Esophagus muscularis mucosa (tissue), 4 donors: Measurements from ENCODE around the gene NPHP4. TPM values are rescaled to one million over a fixed set of nuclear protein-coding genes. Genes with fewer than 3 reads are reported as not detected.

ENCODE experiments used
- DNase-seq: peaks from one replicate; pipeline ENCODE4 v3.0.0-alpha.2; 2017; ENCODE audit errors: extremely low spot score
- H3K27ac ChIP-seq, 4 donors: fragments of 200-600 bp; sonication (generic); replicated peaks in 1 of 4; 1 replicate in 3 of 4; 2 replicates in 1 of 4; pipeline ENCODE4 v1.5.1; 2016 to 2019; ENCODE audit warnings: mild to moderate bottlenecking in 1 of 4
- H3K27me3 ChIP-seq, 4 donors: fragments of 200-600 bp; sonication (generic); one replicate each; pipeline versions ENCODE4 v1.5.1 to v1.6.0; 2016 to 2019
- H3K36me3 ChIP-seq, 4 donors: fragments of 200-600 bp; sonication (generic); one replicate each; pipeline ENCODE4 v1.5.1; 2016 to 2019
- H3K4me1 ChIP-seq, 4 donors: fragments of 200-600 bp; sonication (generic); one replicate each; pipeline ENCODE4 v1.5.1; 2016 to 2019
- H3K4me3 ChIP-seq, 4 donors: fragments of 200-600 bp; sonication (generic); 1 replicate in 2 of 4; 2 replicates in 2 of 4; pipeline ENCODE4 v1.5.1; 2016 to 2019; ENCODE audit warnings: mild to moderate bottlenecking in 4 of 4, moderate library complexity in 1 of 4
- H3K9me3 ChIP-seq, 4 donors: fragments of 200-600 bp; sonication (generic); 1 replicate in 3 of 4; 2 replicates in 1 of 4; pipeline ENCODE4 v1.5.1; 2016 to 2019
- CTCF ChIP-seq, 3 experiments: fragments of 200-600 bp in 2 of 3; fragments of 450-650 bp in 1 of 3; sonication (generic) in 2 of 3; IDR thresholded peaks; one replicate each; pipeline ENCODE4 v1.5.1; 2017 to 2019; ENCODE audit warnings: antibody characterized with exemption in 3 of 3, mild to moderate bottlenecking in 2 of 3, moderate library complexity in 1 of 3
- EP300 ChIP-seq: sonication (generic); formaldehyde crosslinking; IDR thresholded peaks from one replicate; pipeline ENCODE4 v1.6.1; 2017; ENCODE audit warnings: antibody characterized with exemption
- POLR2A ChIP-seq: fragments of 450-650 bp; IDR thresholded peaks from one replicate; pipeline ENCODE4 v1.6.1; 2017; ENCODE audit warnings: antibody characterized with exemption, moderate library complexity, mild to moderate bottlenecking, low read depth
- POLR2AphosphoS5 ChIP-seq, 2 donors: sonication (generic); formaldehyde crosslinking; IDR thresholded peaks; one replicate each; pipeline ENCODE4 v1.6.1; 2017; ENCODE audit warnings: antibody characterized with exemption in 2 of 2
- WGBS: methylation state at CpG from one replicate; pipeline ENCODE4 v1.1.5; 2018; 5-methylcytosine and 5-hydroxymethylcytosine counted together
- intact Hi-C: fragments of 100-400 bp; cut with DNase I; formaldehyde crosslinking; loops from one replicate; pipeline ENCODE4 v1.15.1; 2023
- total RNA-seq, 4 donors: library from RNA; depleted of rRNA; stranded (reverse); fragments of >200 nt; gene quantifications; one replicate each; pipeline versions ENCODE4 v1.1.0 to v1.2.1, GENCODE V29; 2016

Gene NPHP4
- total RNA-seq, 4 donors from 2014 or later: 6.5 to 9.1 (median 8.0) TPM

GRCh38 chr1:5943343-5944124 lies 48.7 kb downstream of the NPHP4 start:
- Histone ChIP-seq H3K27ac (no peak overlapping the region), H3K36me3 (peaks cover 0 to 50% (median 33%) of the 10 kb centered on the region in 4 donors), H3K27me3 (no peaks in the 10 kb centered on the region), H3K4me3 (no peak overlapping the region), H3K9me3 (no peaks in the 10 kb centered on the region), H3K4me1 (no peaks in the 10 kb centered on the region)
- no peak for DNase-seq
- TF ChIP-seq POLR2AphosphoS5 (IDR thresholded peaks at IDR 0.05): no peak
- intact Hi-C loops: no loop called here
- WGBS: 88% methylated on average over 11 of the region's 11 CpGs

- intact Hi-C loops: no loop called here
- no peaks in the 10 kb centered on the region for H3K27me3 ChIP-seq
- no peak for DNase-seq
- H3K36me3 ChIP-seq: peaks cover 0 to 48% (median 29%) of the 10 kb centered on the region in 4 donors
- no peak overlapping the region for H3K4me3 ChIP-seq
- TF ChIP-seq POLR2A: no peak
- no peak for TF ChIP-seq CTCF (IDR thresholded peaks at IDR 0.05)
- no peak for TF ChIP-seq POLR2AphosphoS5 (IDR thresholded peaks at IDR 0.05)
- no peak for TF ChIP-seq EP300
- H3K4me1 ChIP-seq: no peaks in the 10 kb centered on the region
- WGBS: 98% methylated on average over 7 of the region's 7 CpGs
- H3K9me3 ChIP-seq: no peaks in the 10 kb centered on the region
- no peak overlapping the region for H3K27ac ChIP-seq
Observed at GRCh38 chr1:5941671-5942070, 50.6 kb downstream of the NPHP4 start.

- 90% methylated on average over 2 of the region's 2 CpGs for WGBS
- intact Hi-C loops: no loop called here
- H3K9me3 ChIP-seq: no peaks in the 10 kb centered on the region
- no peak for TF ChIP-seq EP300
- no peak for TF ChIP-seq CTCF (IDR thresholded peaks at IDR 0.05)
- TF ChIP-seq POLR2A: no peak
- TF ChIP-seq POLR2AphosphoS5 (IDR thresholded peaks at IDR 0.05): no peak
- peaks cover 0 to 44% (median 23%) of the 10 kb centered on the region in 4 donors for H3K36me3 ChIP-seq
- H3K27me3 ChIP-seq: no peaks in the 10 kb centered on the region
- no peak overlapping the region for H3K27ac ChIP-seq
- H3K4me3 ChIP-seq: no peak overlapping the region
- DNase-seq: no peak
- no peaks in the 10 kb centered on the region for H3K4me1 ChIP-seq
Observed at GRCh38 chr1:5940723-5941407, 51.4 kb downstream of the NPHP4 start.

- Histone ChIP-seq H3K36me3 (peaks cover 0 to 30% (median 17%) of the 10 kb centered on the region in 4 donors), H3K4me1 (no peaks in the 10 kb centered on the region), H3K9me3 (no peaks in the 10 kb centered on the region), H3K4me3 (no peak overlapping the region), H3K27me3 (no peaks in the 10 kb centered on the region), H3K27ac (no peak overlapping the region)
- WGBS: 92% methylated on average over 13 of the region's 13 CpGs
- intact Hi-C loops: no loop called here
- DNase-seq: no peak
- no peak for TF ChIP-seq POLR2AphosphoS5 (IDR thresholded peaks at IDR 0.05)
- no peak for TF ChIP-seq EP300
- TF ChIP-seq CTCF (IDR thresholded peaks at IDR 0.05): no peak
- no peak for TF ChIP-seq POLR2A
Observed at GRCh38 chr1:5939271-5940170, 52.7 kb downstream of the NPHP4 start.
